ENCODE measurements around the gene HNF4A.

The HNF4A gene

DNA sequence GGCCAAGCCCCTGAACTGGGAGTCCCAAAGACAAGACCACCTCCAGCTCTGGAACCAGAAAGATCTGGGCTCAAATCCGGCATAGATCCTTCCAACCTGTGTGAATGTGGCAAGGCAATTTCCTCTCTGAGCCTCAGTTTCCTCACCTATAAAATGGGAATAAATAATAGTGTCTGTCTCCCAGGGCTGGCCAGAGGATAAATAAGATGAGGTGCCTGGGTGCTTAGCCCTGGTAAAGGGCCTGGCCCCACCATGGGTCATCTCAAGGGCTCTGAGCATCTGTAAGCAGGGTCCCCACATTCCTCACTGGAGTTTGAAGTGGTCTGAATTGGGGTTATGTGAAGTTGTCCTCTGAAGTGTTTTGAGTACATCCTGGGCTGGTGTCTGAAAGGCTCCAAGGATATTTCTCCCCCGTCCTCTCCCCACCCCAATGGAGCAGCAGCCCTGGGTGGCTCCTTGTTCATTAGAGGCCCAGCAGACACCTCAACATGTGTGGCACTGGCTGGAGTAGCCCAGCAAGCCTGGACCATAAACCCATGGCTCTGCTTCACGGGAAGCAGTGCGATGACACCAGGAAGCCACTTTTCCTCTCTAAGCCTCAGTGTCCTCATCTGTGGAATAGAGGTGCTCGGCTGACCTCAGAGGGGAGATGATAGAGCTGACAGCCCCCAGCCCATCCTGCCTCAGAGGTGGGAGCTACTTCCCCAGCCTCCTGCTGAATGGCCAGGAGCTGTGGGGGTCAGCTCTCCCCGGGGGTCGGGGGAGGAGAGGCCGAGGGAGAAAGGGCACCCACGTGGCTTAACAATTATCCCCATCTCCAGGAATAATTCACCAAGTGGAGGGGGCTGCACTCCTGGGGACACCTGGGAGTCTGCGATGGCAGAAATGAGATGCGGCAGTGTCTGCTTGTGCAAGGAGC, 48.0 kb downstream of the HNF4A start:
- no peaks in the 10 kb centered on the region for H3K27me3 ChIP-seq (ENCODE audit: control insufficient read depth, insufficient read depth, low read length)
- no peak overlapping the region for H3K4me3 ChIP-seq (ENCODE audit: low read depth, low read length)
- no peak overlapping the region for H3K4me2 ChIP-seq (ENCODE audit: low read length)
- H3K9me3 ChIP-seq (ENCODE audit: control insufficient read depth, low read length), result no peaks in the 10 kb centered on the region
- H3K27ac ChIP-seq, result no peak overlapping the region
- no peak overlapping the region for H2AFZ ChIP-seq
- H3K9ac ChIP-seq, result no peak overlapping the region
- TF ChIP-seq, protein P1, sequence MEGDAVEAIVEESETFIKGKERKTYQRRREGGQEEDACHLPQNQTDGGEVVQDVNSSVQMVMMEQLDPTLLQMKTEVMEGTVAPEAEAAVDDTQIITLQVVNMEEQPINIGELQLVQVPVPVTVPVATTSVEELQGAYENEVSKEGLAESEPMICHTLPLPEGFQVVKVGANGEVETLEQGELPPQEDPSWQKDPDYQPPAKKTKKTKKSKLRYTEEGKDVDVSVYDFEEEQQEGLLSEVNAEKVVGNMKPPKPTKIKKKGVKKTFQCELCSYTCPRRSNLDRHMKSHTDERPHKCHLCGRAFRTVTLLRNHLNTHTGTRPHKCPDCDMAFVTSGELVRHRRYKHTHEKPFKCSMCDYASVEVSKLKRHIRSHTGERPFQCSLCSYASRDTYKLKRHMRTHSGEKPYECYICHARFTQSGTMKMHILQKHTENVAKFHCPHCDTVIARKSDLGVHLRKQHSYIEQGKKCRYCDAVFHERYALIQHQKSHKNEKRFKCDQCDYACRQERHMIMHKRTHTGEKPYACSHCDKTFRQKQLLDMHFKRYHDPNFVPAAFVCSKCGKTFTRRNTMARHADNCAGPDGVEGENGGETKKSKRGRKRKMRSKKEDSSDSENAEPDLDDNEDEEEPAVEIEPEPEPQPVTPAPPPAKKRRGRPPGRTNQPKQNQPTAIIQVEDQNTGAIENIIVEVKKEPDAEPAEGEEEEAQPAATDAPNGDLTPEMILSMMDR (IDR thresholded peaks at IDR 0.05), result no peak
- no peaks in the 10 kb centered on the region for H3K79me2 ChIP-seq
- peaks cover 5% of the 10 kb centered on the region for H3K4me1 ChIP-seq
- H3K36me3 ChIP-seq (ENCODE audit: control insufficient read depth, insufficient read depth, low read length), result no peaks in the 10 kb centered on the region

DNA sequence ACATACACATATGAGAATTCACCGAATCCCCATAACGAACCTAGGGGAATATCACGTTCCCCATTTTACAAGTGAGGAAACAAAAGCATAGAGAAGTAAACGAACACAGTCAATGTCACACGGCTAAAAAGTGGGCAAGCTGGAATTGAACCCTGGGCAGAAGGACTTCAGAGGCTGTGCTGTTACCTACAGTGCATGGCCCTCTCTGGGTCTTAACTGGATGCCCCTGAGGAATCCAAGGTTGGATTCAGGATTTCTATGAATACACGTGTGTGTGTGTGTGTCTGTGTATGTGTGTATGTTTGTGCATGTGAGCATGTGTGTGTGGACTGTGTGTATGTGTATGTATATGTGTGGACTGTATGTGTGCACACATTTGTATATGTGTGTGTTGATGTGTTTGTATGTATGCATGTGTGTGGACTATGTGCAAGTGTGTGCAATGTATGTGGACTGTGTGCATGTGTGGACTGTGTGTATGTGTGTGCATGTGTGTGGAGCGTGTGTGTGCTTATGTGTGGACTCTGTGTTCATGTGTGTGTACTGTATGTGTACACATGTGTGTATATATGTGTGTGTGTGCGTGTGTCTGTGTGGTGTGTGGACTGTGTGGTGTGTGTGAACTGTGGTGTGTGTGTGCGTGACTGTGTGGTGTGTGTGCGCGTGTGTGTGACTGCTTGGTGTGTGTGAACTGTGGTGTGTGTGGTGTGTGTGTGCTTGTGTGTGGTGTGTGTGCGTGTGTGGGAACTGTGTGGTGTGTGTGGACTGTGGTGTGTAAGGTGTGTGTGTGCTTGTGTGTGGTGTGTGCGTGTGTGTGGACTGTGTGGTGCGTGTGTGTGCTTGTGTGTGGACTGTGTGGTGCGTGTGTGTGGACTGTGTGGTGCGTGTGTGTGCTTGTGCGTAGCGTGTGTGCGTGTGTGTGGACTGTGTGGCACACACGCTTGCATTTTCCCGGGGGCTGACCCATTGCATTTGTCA, 49.0 kb downstream of the HNF4A start:
- TF ChIP-seq, protein P1 (IDR thresholded peaks at IDR 0.05), result no peak
- Histone ChIP-seq H3K4me1 (peaks cover 5% of the 10 kb centered on the region), H3K4me2 (ENCODE audit: low read length) (no peak overlapping the region), H3K79me2 (no peaks in the 10 kb centered on the region), H3K27me3 (ENCODE audit: control insufficient read depth, insufficient read depth, low read length) (no peaks in the 10 kb centered on the region), H3K36me3 (ENCODE audit: control insufficient read depth, insufficient read depth, low read length) (no peaks in the 10 kb centered on the region), H3K9ac (no peak overlapping the region), H2AFZ (no peak overlapping the region), H3K4me3 (ENCODE audit: low read depth, low read length) (no peak overlapping the region), H3K27ac (no peak overlapping the region), H3K9me3 (ENCODE audit: control insufficient read depth, low read length) (no peaks in the 10 kb centered on the region)

DNA sequence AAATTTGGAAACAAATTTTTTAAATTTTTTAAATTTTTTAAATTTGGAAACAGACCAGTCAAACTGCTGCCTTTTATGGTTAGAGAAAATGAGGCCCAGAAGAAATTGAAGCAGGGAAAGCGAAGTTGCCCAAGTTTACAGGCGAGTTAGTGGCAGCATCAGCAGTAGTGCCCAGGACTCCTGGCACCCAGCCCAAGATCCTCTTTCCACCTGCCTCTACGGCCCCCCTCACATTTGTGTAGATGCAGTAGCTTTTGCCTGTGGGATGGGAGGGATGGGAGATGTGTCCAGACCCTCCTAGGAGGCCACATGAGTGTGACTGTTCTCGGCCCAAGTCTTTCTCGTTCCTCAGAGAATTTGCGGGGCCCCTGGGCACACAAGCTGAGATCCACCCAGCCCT, 49.8 kb downstream of the HNF4A start:
- TF ChIP-seq, protein P1 (IDR thresholded peaks at IDR 0.05), result no peak
- no peaks in the 10 kb centered on the region for H3K9me3 ChIP-seq (ENCODE audit: control insufficient read depth, low read length)
- H3K79me2 ChIP-seq, result no peaks in the 10 kb centered on the region
- H3K4me1 ChIP-seq, result peaks cover 5% of the 10 kb centered on the region
- no peak overlapping the region for H2AFZ ChIP-seq
- H3K4me3 ChIP-seq (ENCODE audit: low read depth, low read length), result no peak overlapping the region
- no peak overlapping the region for H3K4me2 ChIP-seq (ENCODE audit: low read length)
- H3K9ac ChIP-seq, result no peak overlapping the region
- H3K27me3 ChIP-seq (ENCODE audit: control insufficient read depth, insufficient read depth, low read length), result no peaks in the 10 kb centered on the region
- no peaks in the 10 kb centered on the region for H3K36me3 ChIP-seq (ENCODE audit: control insufficient read depth, insufficient read depth, low read length)
- H3K27ac ChIP-seq, result no peak overlapping the region

DNA sequence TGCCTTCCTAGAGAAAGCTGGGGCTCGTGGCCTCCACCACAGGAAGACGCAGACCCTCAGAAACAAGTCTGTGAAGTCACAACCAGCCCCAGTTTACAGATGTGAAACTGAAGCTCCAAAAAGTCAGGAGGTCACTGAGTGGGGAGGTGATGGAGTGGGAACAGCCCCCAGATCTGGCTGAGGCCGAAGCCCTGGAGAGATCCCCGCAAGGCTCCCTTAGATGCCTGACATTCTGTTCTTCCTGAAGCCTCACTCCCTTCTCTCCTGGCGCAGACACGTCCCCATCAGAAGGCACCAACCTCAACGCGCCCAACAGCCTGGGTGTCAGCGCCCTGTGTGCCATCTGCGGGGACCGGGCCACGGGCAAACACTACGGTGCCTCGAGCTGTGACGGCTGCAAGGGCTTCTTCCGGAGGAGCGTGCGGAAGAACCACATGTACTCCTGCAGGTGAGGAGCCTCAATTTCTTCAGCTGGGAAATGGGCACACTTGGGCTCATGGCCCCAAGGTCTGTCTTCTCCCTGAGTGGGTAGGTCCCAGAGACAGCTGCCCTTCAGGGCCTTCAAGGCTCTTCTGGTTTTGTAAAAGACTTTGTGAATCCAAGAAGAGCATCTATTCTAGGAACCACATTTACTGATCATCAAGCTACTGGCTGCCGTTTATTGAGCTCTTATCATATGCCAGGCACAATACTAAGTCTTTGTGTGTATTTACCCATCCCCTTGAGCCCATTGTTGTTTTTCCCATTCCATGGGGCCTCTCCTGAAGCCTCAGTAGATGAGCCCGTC, 50.5 kb downstream of the HNF4A start:
- Histone ChIP-seq H3K27me3 (ENCODE audit: control insufficient read depth, insufficient read depth, low read length) (no peaks in the 10 kb centered on the region), H3K4me3 (ENCODE audit: low read depth, low read length) (no peak overlapping the region), H3K9ac (no peak overlapping the region), H3K79me2 (no peaks in the 10 kb centered on the region), H3K4me2 (ENCODE audit: low read length) (no peak overlapping the region), H3K36me3 (ENCODE audit: control insufficient read depth, insufficient read depth, low read length) (no peaks in the 10 kb centered on the region), H3K9me3 (ENCODE audit: control insufficient read depth, low read length) (no peaks in the 10 kb centered on the region), H2AFZ (no peak overlapping the region), H3K4me1 (peaks cover 6% of the 10 kb centered on the region), H3K27ac (no peak overlapping the region)
- TF ChIP-seq, protein P1 (IDR thresholded peaks at IDR 0.05), result no peak
